Colonic mucosa (tissue), 4 donors: ENCODE data around the gene KLHDC8A. TPM values are rescaled to one million over a fixed set of nuclear protein-coding genes. Genes with fewer than 3 reads are reported as not detected.
A peak's percentile ranks its signal among the peaks of the same experiment; 100 is the strongest.

Experiments used
- DNase-seq: peaks from one replicate; pipeline ENCODE4 v3.0.0-alpha.2; 2020
- H3K27ac ChIP-seq: fragments of 200-600 bp; one replicate; pipeline ENCODE4 v1.8.0; 2021
- H3K27me3 ChIP-seq: fragments of 200-600 bp; one replicate; pipeline ENCODE4 v1.8.0; 2021
- H3K36me3 ChIP-seq: fragments of 200-600 bp; one replicate; pipeline ENCODE4 v1.8.0; 2021
- H3K4me1 ChIP-seq: fragments of 200-600 bp; one replicate; pipeline ENCODE4 v1.8.0; 2021; ENCODE audit warnings: mild to moderate bottlenecking
- H3K4me3 ChIP-seq: fragments of 200-600 bp; one replicate; pipeline ENCODE4 v1.8.0; 2021
- H3K9ac ChIP-seq, 2 donors: one replicate each; pipeline ENCODE4 v1.7.0; 2013; ENCODE audit warnings: control low read depth in 2 of 2, low read depth in 2 of 2, low read length in 2 of 2
- H3K9me3 ChIP-seq: fragments of 200-600 bp; one replicate; pipeline ENCODE4 v1.8.0; 2021
- intact Hi-C: fragments of 100-400 bp; cut with DNase I; formaldehyde crosslinking; loops from one replicate; pipeline ENCODE4 v1.14.1; 2022
- total RNA-seq, 2 donors: library from RNA; stranded (reverse); fragmentation: NEBNext Ultra II Directional in 1 of 2; extraction: Animal tissue kit (Norgen Biotek cat#: 25700) in 1 of 2; gene quantifications; one replicate each; pipeline ENCODE4 v1.2.1, GENCODE V29; 2021
- TF ChIP-seq, protein P1 (sequence below): fragments of 200-600 bp; IDR thresholded peaks from one replicate; pipeline ENCODE4 v1.8.0; 2022; ENCODE audit warnings: antibody characterized with exemption, mild to moderate bottlenecking
- donor health status: healthy.
- donor health status: DM: no; HTN: no; CAD: no.
- donor health status: DM: no; HTN: no; CAD: no.

The KLHDC8A gene
- total RNA-seq, 2 donors from 2014 or later, result 0.44 to 0.58 TPM

DNA sequence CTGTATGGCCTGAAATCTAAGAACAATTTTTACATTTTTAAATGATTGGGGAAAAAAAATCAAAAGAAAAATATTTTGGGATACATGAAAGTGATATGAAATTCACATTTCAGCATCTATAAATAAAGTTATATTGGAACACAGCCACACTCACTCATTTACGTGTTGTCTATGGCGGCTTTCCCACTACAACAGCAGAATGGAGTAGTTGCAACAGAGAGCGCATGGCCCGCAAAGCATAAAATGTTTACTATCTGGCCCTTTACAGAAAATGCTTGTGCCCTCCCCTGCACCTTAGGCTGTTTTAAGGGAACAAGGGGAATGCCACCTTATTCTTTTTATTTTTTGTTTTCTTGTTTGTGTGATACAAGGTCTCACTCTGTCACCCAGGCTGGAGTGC is 3.5 kb downstream of the KLHDC8A start:
- no peak overlapping the region for H3K27ac ChIP-seq
- H3K27me3 ChIP-seq, result no peaks in the 10 kb centered on the region
- intact Hi-C loops, result loop anchor here (5.0 kb wide), 1 partner anchor 134 kb away; no protein-coding TSS in a partner anchor
- no peak overlapping the region for H3K4me3 ChIP-seq
- H3K9ac ChIP-seq, result no peak overlapping the region
- DNase-seq, result no peak
- no peaks in the 10 kb centered on the region for H3K36me3 ChIP-seq
- no peaks in the 10 kb centered on the region for H3K9me3 ChIP-seq
- TF ChIP-seq, protein P1, sequence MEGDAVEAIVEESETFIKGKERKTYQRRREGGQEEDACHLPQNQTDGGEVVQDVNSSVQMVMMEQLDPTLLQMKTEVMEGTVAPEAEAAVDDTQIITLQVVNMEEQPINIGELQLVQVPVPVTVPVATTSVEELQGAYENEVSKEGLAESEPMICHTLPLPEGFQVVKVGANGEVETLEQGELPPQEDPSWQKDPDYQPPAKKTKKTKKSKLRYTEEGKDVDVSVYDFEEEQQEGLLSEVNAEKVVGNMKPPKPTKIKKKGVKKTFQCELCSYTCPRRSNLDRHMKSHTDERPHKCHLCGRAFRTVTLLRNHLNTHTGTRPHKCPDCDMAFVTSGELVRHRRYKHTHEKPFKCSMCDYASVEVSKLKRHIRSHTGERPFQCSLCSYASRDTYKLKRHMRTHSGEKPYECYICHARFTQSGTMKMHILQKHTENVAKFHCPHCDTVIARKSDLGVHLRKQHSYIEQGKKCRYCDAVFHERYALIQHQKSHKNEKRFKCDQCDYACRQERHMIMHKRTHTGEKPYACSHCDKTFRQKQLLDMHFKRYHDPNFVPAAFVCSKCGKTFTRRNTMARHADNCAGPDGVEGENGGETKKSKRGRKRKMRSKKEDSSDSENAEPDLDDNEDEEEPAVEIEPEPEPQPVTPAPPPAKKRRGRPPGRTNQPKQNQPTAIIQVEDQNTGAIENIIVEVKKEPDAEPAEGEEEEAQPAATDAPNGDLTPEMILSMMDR, result no peak
- H3K4me1 ChIP-seq, result no peaks in the 10 kb centered on the region

- TF ChIP-seq, protein P1, result no peak
- Histone ChIP-seq H3K9me3 (no peaks in the 10 kb centered on the region), H3K36me3 (no peaks in the 10 kb centered on the region), H3K4me3 (no peak overlapping the region), H3K9ac (no peak overlapping the region), H3K27ac (no peak overlapping the region), H3K4me1 (no peaks in the 10 kb centered on the region), H3K27me3 (no peaks in the 10 kb centered on the region)
- intact Hi-C loops, result loop anchor here (5.0 kb wide), 1 partner anchor 135 kb away; no protein-coding TSS in a partner anchor
- peak; percentile 75 for DNase-seq
Observed at GRCh38 chr1:205351984-205352713, 4.6 kb downstream of the KLHDC8A start.

DNA sequence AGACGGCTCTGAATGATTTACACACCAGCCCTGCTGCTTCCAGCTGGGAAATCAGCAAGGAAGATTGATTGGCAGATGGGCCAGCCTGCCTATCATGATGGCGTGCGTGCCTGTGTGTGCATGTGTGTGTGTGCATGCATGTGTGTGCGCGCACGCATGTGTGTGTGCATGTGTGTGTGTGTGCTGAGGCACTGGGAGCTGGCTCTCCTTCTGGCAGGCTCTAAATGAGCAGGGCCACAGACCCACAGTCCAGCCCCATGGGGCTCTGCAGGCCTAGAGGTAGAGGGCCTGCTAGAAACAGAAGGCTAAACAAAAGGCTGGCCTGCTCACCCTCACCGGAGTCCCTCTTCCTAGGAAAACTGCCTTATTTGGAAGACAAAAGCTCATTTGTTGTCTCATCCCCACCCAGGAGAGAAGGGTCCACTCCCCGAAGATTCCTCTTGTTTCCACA is 6.0 kb downstream of the KLHDC8A start:
- Histone ChIP-seq H3K27me3 (peaks cover under 1% of the 10 kb centered on the region), H3K4me3 (no peak overlapping the region), H3K27ac (no peak overlapping the region), H3K36me3 (no peaks in the 10 kb centered on the region), H3K4me1 (no peaks in the 10 kb centered on the region), H3K9me3 (no peaks in the 10 kb centered on the region), H3K9ac (no peak overlapping the region)
- intact Hi-C loops, result loop anchor here (5.0 kb wide), 1 partner anchor 137 kb away; no protein-coding TSS in a partner anchor
- no peak for DNase-seq
- TF ChIP-seq, protein P1, result no peak

GRCh38 chr1:205350124-205350523 is 6.6 kb downstream of the KLHDC8A start:
- no peak overlapping the region for H3K4me3 ChIP-seq
- DNase-seq, result no peak
- intact Hi-C loops, result loop anchor here (5.0 kb wide), 1 partner anchor 137 kb away; no protein-coding TSS in a partner anchor
- TF ChIP-seq, protein P1, result no peak
- no peaks in the 10 kb centered on the region for H3K4me1 ChIP-seq
- H3K9ac ChIP-seq, result no peak overlapping the region
- no peaks in the 10 kb centered on the region for H3K9me3 ChIP-seq
- peaks cover 5% of the 10 kb centered on the region for H3K27me3 ChIP-seq
- H3K36me3 ChIP-seq, result no peaks in the 10 kb centered on the region
- H3K27ac ChIP-seq, result no peak overlapping the region

DNA sequence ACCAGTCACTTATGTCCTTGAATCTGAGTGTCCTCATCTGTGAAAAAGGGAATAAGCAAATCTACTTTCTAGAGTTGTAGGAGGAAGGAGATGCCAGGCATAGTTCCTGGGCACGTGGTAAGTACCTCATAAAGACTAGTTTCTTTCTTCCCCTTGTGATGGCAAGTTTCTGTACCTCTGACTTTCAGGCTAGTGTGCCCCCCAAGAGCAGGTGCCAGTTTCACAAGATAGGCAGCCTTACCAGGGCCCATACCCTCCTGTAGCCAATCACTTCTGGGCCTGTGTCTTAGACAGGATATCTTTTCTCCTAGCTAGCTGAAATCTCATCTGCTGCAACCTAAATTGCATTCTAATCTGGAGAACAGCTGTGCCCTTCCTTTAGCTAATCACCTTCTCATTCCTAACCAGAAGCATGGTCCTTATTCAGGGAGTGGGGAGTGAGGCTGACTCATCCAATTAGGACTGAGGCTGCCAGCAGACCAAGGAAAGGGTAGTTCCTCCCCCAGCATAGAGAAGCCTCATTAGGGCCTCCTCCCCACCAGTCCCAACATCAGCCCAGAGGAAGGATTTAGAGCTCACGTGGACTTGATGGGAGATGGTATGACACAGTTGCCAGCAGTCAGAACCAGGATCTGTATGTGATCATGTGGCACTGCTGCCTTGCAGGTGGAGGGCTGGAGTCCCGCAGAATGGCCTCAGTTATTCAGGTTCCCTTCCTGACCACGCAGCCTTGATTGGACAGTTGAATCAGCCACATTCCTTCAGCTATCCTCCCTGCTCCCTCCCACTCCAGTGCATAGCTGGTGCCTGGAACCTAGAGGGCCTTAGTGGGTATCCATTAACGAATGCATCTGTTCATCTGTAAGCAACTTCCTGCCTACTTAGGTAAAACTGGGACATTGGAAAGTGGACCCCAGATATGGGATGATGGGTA is 7.9 kb downstream of the KLHDC8A start:
- Histone ChIP-seq H3K9ac (no peak overlapping the region), H3K36me3 (no peaks in the 10 kb centered on the region), H3K27ac (no peak overlapping the region), H3K27me3 (peaks cover 12% of the 10 kb centered on the region), H3K4me1 (peaks cover 6% of the 10 kb centered on the region), H3K9me3 (no peaks in the 10 kb centered on the region), H3K4me3 (no peak overlapping the region)
- TF ChIP-seq, protein P1, result no peak
- intact Hi-C loops, result no loop called here
- no peak for DNase-seq
